HepG2 (cell line): Measurements from ENCODE around the gene CNRIP1. TPM values are rescaled to one million over a fixed set of nuclear protein-coding genes. Genes with fewer than 3 reads are reported as not detected.

ENCODE experiments used
- ATAC-seq: fragments of 200-7000 bp; cut with Tn5 transposase; 3 replicates; pipeline ENCODE4 v1.9.1; 2020; ENCODE audit warnings: mild to moderate bottlenecking, moderate library complexity
- BruUV-seq: library from RNA; stranded (reverse); fragments of 400-500 nt; replicated peaks from 2 replicates; lab custom pipeline; 2021; lab: Mats Ljungman, UMichigan
- CTCF ChIA-PET: fragments of 300-600 bp; formaldehyde crosslinking; extraction: SDS; loops from one replicate; lab custom pipeline; 2021; ENCODE audit warnings: low total read pairs, inconsistent platforms, low intra/inter-chr PET ratio; lab: Yijun Ruan, JAX
- POLR2A ChIA-PET: fragments of 350-600 bp; sonication (Branson Sonifier 250); formaldehyde crosslinking; loops from one replicate; lab custom pipeline; 2020; ENCODE audit warnings: antibody characterized with exemption, inconsistent platforms; lab: Yijun Ruan, JAX
- DNase-seq: peaks from one replicate; pipeline ENCODE4 v3.0.0-alpha.2; 2015; ENCODE audit warnings: low spot score
- FAIRE-seq: peaks from 3 replicates; lab custom pipeline; 2011; peaks lifted over from hg19 to GRCh38; lab: Jason Lieb, UNC
- H2AFZ ChIP-seq: one replicate; pipeline ENCODE4 v1.6.1; 2011; ENCODE audit warnings: low read length, inconsistent platforms
- H3K27ac ChIP-seq: fragments of 300-600 bp; 3 replicates; pipeline ENCODE4 v1.8.0; 2011; ENCODE audit warnings: mixed run types, mild to moderate bottlenecking, mixed read lengths, low read length, inconsistent platforms; ENCODE audit not compliant: insufficient read depth; ENCODE audit errors: extremely low read length
- H3K27me3 ChIP-seq, 2 experiments: fragments of 200-600 bp in 1 of 2; 2 replicates in 1 of 2; 3 replicates in 1 of 2; pipeline versions ENCODE4 v1.6.0 to v1.8.0; 2011; ENCODE audit warnings: low read length in 2 of 2, mild to moderate bottlenecking in 2 of 2, moderate library complexity in 2 of 2, inconsistent platforms in 1 of 2; ENCODE audit not compliant: insufficient read depth in 2 of 2, control insufficient read depth in 1 of 2
- H3K36me3 ChIP-seq, 2 experiments: fragments of 200-600 bp in 1 of 2; replicated peaks in 1 of 2; 2 replicates in 1 of 2; 3 replicates in 1 of 2; pipeline versions ENCODE4 v1.5.1 to v1.8.0; 2011; ENCODE audit warnings: low read length in 2 of 2, inconsistent platforms in 1 of 2; ENCODE audit not compliant: insufficient read depth in 2 of 2, control insufficient read depth in 1 of 2
- H3K4me1 ChIP-seq: 2 replicates; pipeline ENCODE4 v1.5.1; 2012; ENCODE audit warnings: low read length, inconsistent platforms; ENCODE audit not compliant: insufficient read depth
- H3K4me2 ChIP-seq: 2 replicates; pipeline ENCODE4 v1.6.0; 2011; ENCODE audit warnings: low read depth, low read length, inconsistent platforms
- H3K4me3 ChIP-seq, 3 experiments: fragments of 200-600 bp in 1 of 3; sonication (generic), shearing (Covaris generic) in 1 of 3; replicated peaks in 1 of 3; 2 replicates each; pipeline ENCODE4 v1.5.1; 2011 to 2016; ENCODE audit warnings: low read length in 3 of 3, inconsistent platforms in 2 of 3, low read depth in 2 of 3, mild to moderate bottlenecking in 2 of 3, control low read depth in 1 of 3, mixed read lengths in 1 of 3; ENCODE audit not compliant: insufficient read depth in 1 of 3
- H3K79me2 ChIP-seq: one replicate; pipeline ENCODE4 v1.6.1; 2011; ENCODE audit warnings: low read length, inconsistent platforms; ENCODE audit not compliant: insufficient read depth
- H3K9ac ChIP-seq: 2 replicates; pipeline ENCODE4 v1.6.0; 2011; ENCODE audit warnings: mild to moderate bottlenecking, low read depth, low read length, inconsistent platforms; ENCODE audit not compliant: insufficient read depth
- H3K9me3 ChIP-seq: 2 replicates; pipeline ENCODE4 v1.5.1; 2012; ENCODE audit warnings: mild to moderate bottlenecking, low read length
- H4K20me1 ChIP-seq: 2 replicates; pipeline ENCODE4 v1.6.0; 2011; ENCODE audit warnings: inconsistent platforms, mild to moderate bottlenecking, low read length, moderate library complexity; ENCODE audit not compliant: insufficient read depth
- SP5 ChIP-seq: IDR thresholded peaks from 2 replicates; pipeline ENCODE4 v1.6.1; 2016; ENCODE audit warnings: low read depth, borderline replicate concordance
- TGIF2 ChIP-seq: IDR thresholded peaks from 2 replicates; pipeline ENCODE4 v1.6.1; 2016; ENCODE audit warnings: control low read depth, missing compliant biosample characterization
- whole genome bisulfite sequencing: methylation state at CpG from one replicate; pipeline ENCODE4 v1.1.6; 2017; ENCODE audit warnings: low lambda C conversion rate; 5-methylcytosine and 5-hydroxymethylcytosine counted together
- in situ Hi-C: cut with HindIII; loops from 2 replicates; pipeline ENCODE4 v1.10.0; 2017; ENCODE audit warnings: low pct_unique_long_range_greater_than_20kb; ENCODE audit not compliant: extremely low pct_ligation_motif_present
- intact Hi-C: fragments of 100-400 bp; cut with micrococcal nuclease; formaldehyde crosslinking; loops from one replicate; pipeline ENCODE4 v1.10.0; 2022; ENCODE audit not compliant: unreplicated experiment
- polyA plus RNA-seq, 8 experiments: library from polyadenylated mRNA; depleted of rRNA in 3 of 8; stranded (reverse) in 7 of 8; unstranded in 1 of 8; fragments of >200 nt; fragmentation: Illumina TruSeq in 4 of 8; extraction: Trizol in 4 of 8; gene quantifications; 2 replicates each; pipeline versions ENCODE4 v1.2.1 to v1.2.3, GENCODE V29; 2011 to 2016; ENCODE audit warnings: low read depth in 4 of 8, missing spikeins in 1 of 8, mixed read lengths in 1 of 8; ENCODE audit not compliant: insufficient read depth in 1 of 8
- total RNA-seq, 5 experiments: library from RNA; depleted of rRNA; stranded (reverse); fragments of >200 nt; fragmentation: Illumina TruSeq; extraction: Trizol; gene quantifications; 2 replicates each; pipeline ENCODE4 v1.2.3, GENCODE V29; 2016; ENCODE audit warnings: low read depth in 1 of 5
- TF ChIP-seq, protein P1 (sequence below): sonication (generic); formaldehyde crosslinking; IDR thresholded peaks from 2 replicates; pipeline ENCODE4 v1.5.1; 2020; ENCODE audit warnings: mild to moderate bottlenecking, missing genetic modification reagents, moderate library complexity

CNRIP1 gene
- total and polyA plus RNA-seq, 2 of the 13 experiments (the other 11 are each of a cell fraction or from before 2014, with no cell fraction given): not detected

DNA sequence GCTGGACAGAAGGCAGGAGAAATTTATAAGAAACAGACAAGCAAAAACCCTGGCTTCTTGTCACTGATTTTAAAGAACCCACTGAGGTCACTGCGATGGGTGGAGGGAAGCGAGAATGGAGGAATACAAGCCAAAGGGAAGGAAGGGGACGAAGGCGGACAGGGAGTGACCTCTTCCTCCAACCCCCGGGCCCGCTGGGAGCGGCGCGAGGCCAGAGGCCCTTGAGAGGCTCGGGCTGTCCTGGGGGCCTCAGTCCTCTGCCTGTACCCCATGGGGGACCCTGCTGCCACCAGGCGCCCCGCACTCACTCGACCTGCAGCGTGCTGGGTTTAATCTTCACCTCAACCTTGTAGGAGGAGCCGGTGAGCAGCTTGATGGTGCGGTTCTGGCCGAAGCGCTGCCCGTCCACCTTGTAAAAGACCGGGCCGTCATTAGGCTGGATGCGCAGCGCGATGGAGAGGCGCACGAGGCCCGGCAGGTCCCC, 793 bp downstream of the CNRIP1 start:
- TF ChIP-seq, protein P1, sequence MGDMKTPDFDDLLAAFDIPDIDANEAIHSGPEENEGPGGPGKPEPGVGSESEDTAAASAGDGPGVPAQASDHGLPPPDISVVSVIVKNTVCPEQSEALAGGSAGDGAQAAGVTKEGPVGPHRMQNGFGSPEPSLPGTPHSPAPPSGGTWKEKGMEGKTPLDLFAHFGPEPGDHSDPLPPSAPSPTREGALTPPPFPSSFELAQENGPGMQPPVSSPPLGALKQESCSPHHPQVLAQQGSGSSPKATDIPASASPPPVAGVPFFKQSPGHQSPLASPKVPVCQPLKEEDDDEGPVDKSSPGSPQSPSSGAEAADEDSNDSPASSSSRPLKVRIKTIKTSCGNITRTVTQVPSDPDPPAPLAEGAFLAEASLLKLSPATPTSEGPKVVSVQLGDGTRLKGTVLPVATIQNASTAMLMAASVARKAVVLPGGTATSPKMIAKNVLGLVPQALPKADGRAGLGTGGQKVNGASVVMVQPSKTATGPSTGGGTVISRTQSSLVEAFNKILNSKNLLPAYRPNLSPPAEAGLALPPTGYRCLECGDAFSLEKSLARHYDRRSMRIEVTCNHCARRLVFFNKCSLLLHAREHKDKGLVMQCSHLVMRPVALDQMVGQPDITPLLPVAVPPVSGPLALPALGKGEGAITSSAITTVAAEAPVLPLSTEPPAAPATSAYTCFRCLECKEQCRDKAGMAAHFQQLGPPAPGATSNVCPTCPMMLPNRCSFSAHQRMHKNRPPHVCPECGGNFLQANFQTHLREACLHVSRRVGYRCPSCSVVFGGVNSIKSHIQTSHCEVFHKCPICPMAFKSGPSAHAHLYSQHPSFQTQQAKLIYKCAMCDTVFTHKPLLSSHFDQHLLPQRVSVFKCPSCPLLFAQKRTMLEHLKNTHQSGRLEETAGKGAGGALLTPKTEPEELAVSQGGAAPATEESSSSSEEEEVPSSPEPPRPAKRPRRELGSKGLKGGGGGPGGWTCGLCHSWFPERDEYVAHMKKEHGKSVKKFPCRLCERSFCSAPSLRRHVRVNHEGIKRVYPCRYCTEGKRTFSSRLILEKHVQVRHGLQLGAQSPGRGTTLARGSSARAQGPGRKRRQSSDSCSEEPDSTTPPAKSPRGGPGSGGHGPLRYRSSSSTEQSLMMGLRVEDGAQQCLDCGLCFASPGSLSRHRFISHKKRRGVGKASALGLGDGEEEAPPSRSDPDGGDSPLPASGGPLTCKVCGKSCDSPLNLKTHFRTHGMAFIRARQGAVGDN (CRISPR knock-in tag): peak; percentile 37; the same call in 1 of the 2 replicates
- TF ChIP-seq TGIF2 (CRISPR knock-in tag) (no peak), SP5 (CRISPR knock-in tag) (no peak)
- TF ChIP-seq, all 625 proteins: peak for 1
- no TSS peak for BruUV-seq
- H3K4me1 ChIP-seq: no peaks in the 10 kb centered on the region; the same call in 1 of the 2 replicates
- ChIA-PET POLR2A (no interaction called here), CTCF (no interaction called here)
- no peaks in the 10 kb centered on the region; the same call in 1 of the 2 replicates for H4K20me1 ChIP-seq
- H3K9ac ChIP-seq: no peak overlapping the region
- DNase-seq (no peak), ATAC-seq (peak; percentile 72), FAIRE-seq (no peak)
- no peaks in the 10 kb centered on the region for H3K79me2 ChIP-seq
- H3K4me2 ChIP-seq: peak overlapping the region; percentile 65
- intact Hi-C loops: no loop called here
- in situ Hi-C loops: no loop called here
- peaks cover 9 to 39% of the 10 kb centered on the region in 2 experiments for H3K27me3 ChIP-seq
- WGBS: 40% methylated on average over 13 of the region's 27 CpGs
- no peaks in the 10 kb centered on the region for H3K9me3 ChIP-seq
- H3K36me3 ChIP-seq: no peaks in the 10 kb centered on the region
- H2AFZ ChIP-seq: no peak overlapping the region
- H3K4me3 ChIP-seq: peak overlapping the region; percentile 12 to 53 (median 26); a peak in 2 of 6 replicates
- H3K27ac ChIP-seq: no peak overlapping the region
